Activated CD4-positive, alpha-beta T cell treated with anti-CD3 and anti-CD28 coated beads for 24 hours (primary cell): ENCODE data around the gene FIS1.
A peak's percentile ranks its signal among the peaks of the same experiment; 100 is the strongest.
"Not testable (repeated sequence)": the region's sequence is repeated elsewhere in the genome, so short reads cannot be mapped to it uniquely, and the experiment has no call there.

Experiments used
- DNase-seq, 2 donors: peaks; one replicate each; pipeline ENCODE4 v3.0.0-alpha.2; 2020; ENCODE audit warnings: low read depth in 2 of 2

FIS1 gene

GRCh38 chr7:101255796-101256195 is 10.9 kb upstream of the FIS1 start:
- DNase-seq = no peak

- DNase-seq = not testable (repeated sequence)
Measured at GRCh38 chr7:101253199-101253598, 8.3 kb upstream of the FIS1 start.

- DNase-seq = peak; percentile 98 to 99
Measured at GRCh38 chr7:101251871-101252659, 7.2 kb upstream of the FIS1 start.

GRCh38 chr7:101250324-101250723 is 5.4 kb upstream of the FIS1 start:
- DNase-seq = no peak

GRCh38 chr7:101248276-101248675 is 3.4 kb upstream of the FIS1 start:
- DNase-seq = no peak

GRCh38 chr7:101245147-101245668 is 327 bp upstream of the FIS1 start:
- DNase-seq = no peak

GRCh38 chr7:101243646-101244374 is 1.1 kb downstream of the FIS1 start:
- DNase-seq = no peak

GRCh38 chr7:101241443-101242349 is 3.2 kb downstream of the FIS1 start:
- no peak for DNase-seq

- DNase-seq = no peak
Measured at GRCh38 chr7:101241015-101241363, 3.9 kb downstream of the FIS1 start.

- no peak for DNase-seq
Measured at GRCh38 chr7:101240226-101241014, 4.5 kb downstream of the FIS1 start.

GRCh38 chr7:101239951-101240220 is 5.0 kb downstream of the FIS1 start:
- DNase-seq = no peak

GRCh38 chr7:101239191-101239950 is 5.5 kb downstream of the FIS1 start:
- no peak for DNase-seq

GRCh38 chr7:101238226-101239182 is 6.4 kb downstream of the FIS1 start:
- no peak for DNase-seq

GRCh38 chr7:101237206-101238067 is 7.4 kb downstream of the FIS1 start, which contains the start of gene CLDN15:
Gene CLDN15 (minus strand): TSS chr7:101237802. CDS start chr7:101237581, 221 bp downstream.
- DNase-seq = no peak

- no peak for DNase-seq
Measured at GRCh38 chr7:101236292-101236835, 8.5 kb downstream of the FIS1 start.

GRCh38 chr7:101235522-101235921 is 9.4 kb downstream of the FIS1 start:
- no peak for DNase-seq

- DNase-seq = no peak
Measured at GRCh38 chr7:101235050-101235449, 9.8 kb downstream of the FIS1 start.

GRCh38 chr7:101234636-101235035 is 10.2 kb downstream of the FIS1 start:
- no peak for DNase-seq
